Activated CD4-positive, alpha-beta memory T cell treated with anti-CD3 and anti-CD28 coated beads, Interleukin-2, amount 10 ng/mL, durations not matched to agents 7 days and 5 days (primary cell): ENCODE measurements around the gene PMS1. TPM values are rescaled to one million over a fixed set of nuclear protein-coding genes. Genes with fewer than 3 reads are reported as not detected.

Experiments
- total RNA-seq, 2 experiments: library from RNA; stranded (reverse); gene quantifications; one replicate each; pipeline ENCODE4 v1.2.3, GENCODE V29; 2021

PMS1 gene
- total RNA-seq, 2 experiments from 2014 or later, result 24.6 to 26.4 TPM

Other genes with a start within 250 kb of the PMS1 start
- 1 to 10 TPM; 4.4 to 6.0 TPM for gene SLC40A1, start 203.7 kb upstream of the PMS1 start, total RNA-seq
- 10 to 100 TPM; 37.9 to 38.4 TPM for gene ASNSD1, start 123.0 kb upstream of the PMS1 start, total RNA-seq
- 1 to 10 TPM; 3.9 to 7.0 TPM for gene ANKAR, start 109.8 kb upstream of the PMS1 start, total RNA-seq
- gene OSGEPL1, start 21.7 kb upstream of the PMS1 start, total RNA-seq, result 1 to 10 TPM; 8.0 TPM
- 10 to 100 TPM; 87.4 to 89.4 TPM for gene ORMDL1, start 111 bp upstream of the PMS1 start, total RNA-seq